ENCODE measurements around the gene SUSD6.

SUSD6 gene

GRCh38 chr14:69675245-69675583 is 63.8 kb downstream of the SUSD6 start:
- no peak for DNase-seq

DNA sequence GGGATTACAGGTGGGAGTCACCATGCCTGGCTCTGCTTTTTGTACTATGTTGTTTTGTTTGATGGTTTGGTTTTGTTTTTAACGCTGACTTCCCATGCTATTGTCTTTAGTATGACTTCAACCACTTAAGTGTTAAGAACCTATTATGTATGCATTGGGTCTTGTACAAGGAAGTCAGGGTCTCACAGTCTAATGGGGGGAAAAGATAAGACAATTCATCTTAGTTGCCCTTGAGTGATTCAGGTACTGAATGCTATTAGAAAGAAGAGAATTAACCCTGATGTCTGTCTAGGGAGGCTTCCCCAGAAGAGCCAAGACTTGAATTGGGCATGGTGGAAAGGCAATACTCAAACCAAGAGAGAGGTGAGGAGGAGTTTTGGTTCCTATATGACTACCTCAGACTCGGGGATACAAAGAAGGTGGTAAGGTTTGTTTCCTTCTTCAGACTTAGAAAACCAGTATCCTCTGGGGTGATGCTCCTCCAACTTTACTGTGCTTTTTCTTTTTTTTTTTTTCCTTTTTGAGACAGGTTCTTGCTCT is 64.6 kb downstream of the SUSD6 start:
- no peak for DNase-seq

DNA sequence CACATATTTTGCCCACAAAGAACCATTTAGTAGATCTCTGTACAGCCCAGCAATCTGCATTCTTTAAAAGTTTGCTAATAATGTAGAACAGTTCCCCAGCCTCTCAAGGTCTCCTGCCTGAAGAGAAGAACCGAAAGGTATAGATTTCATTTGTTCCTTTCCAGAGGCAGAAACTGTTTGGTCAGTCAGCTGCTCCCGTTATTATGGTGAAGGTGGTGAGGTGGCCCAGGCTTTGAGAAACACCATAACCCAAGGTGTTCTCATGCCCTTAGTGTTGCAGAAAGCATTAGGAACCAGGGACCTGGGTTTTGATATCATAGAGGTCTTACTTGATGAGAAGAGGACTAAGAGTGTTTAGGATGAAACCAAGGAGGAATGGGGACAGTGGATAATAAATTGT is 65.3 kb downstream of the SUSD6 start:
- no peak for DNase-seq

- DNase-seq: no peak
These were observed 68.9 kb downstream of the SUSD6 start for GRCh38 chr14:69680297-69680696.

- DNase-seq: no peak
These were observed 70.7 kb downstream of the SUSD6 start for GRCh38 chr14:69682136-69682535.

DNA sequence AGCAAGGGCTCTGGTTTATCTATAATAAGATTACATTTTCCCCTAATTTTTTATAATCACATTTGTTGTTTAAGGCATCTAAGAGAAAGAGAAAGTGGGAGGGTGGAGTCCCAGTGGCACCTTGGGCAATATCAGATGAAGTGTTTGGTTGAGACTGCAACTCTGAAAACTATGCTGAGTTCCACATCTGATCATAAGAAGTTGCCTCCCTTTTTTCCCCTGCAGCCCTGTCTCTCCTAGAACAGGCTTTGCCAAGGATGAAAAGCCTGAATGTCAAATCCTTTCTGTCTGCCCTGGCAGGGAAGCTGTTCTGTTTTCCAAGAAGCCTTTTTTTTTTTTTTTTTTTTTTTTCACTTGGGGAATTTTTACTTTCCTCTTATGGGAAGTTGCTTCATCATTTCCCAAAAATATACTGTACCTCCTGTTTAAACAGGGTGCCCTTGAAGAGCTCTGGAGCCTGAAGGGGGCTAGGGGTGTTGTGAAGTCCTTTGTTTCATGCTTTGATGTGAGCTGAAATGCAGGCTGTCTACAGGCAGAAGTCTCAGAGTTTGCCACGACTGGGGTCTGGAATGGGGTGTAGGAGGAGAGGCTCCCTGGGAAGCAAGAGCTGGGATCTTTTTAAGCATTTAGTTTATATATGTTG is 71.3 kb downstream of the SUSD6 start:
- no peak for DNase-seq

- no peak for DNase-seq
These were observed 72.6 kb downstream of the SUSD6 start for GRCh38 chr14:69683971-69684370.

- no peak for DNase-seq
These were observed 73.2 kb downstream of the SUSD6 start for GRCh38 chr14:69684461-69685217.

- DNase-seq: no peak
These were observed 73.8 kb downstream of the SUSD6 start for GRCh38 chr14:69685218-69685616.

DNA sequence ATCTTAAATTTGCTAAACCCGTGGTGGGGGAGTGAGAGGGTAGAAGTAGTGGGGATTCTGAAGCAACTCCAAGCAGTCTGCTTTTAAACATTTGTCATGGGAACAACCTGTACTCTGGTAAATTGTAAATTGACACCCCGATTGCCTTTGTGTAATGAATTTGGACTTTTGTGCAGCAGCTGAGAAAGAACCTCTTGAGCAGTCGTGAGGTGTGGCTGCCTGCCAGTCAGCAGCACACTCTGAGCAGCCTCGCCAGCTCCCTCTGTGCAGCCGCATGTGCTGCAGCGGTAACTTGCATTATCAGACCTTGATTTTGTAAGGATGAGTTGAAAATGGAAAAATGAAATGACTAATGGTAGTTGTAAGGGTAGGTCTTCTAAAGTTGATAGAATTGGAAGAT is 74.3 kb downstream of the SUSD6 start:
- no peak for DNase-seq

- no peak for DNase-seq
These were observed 76.4 kb downstream of the SUSD6 start for GRCh38 chr14:69687606-69688298.

DNA sequence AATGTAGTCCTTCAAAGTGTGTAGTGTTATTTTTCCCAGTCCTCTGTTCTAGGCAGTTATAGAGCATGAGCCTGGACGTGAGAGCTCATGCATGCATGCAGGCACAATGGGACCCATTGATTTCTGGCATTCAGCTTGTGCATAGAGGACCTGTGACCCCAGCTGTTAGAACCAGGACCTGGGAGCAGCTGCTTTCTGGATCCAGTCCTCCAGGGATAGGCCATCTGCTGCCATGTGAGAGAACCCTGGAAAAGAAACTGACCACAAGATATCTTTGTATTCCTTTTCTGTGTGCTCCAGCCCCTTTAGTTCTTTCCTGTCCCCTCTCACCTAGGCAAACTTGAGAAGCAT is 76.9 kb downstream of the SUSD6 start:
- no peak for DNase-seq

GRCh38 chr14:69690042-69690441 is 78.6 kb downstream of the SUSD6 start:
- DNase-seq: no peak

- no peak for DNase-seq
These were observed 81.2 kb downstream of the SUSD6 start for GRCh38 chr14:69692594-69692993.

- no peak for DNase-seq
These were observed 81.7 kb downstream of the SUSD6 start for GRCh38 chr14:69693145-69693544.

DNA sequence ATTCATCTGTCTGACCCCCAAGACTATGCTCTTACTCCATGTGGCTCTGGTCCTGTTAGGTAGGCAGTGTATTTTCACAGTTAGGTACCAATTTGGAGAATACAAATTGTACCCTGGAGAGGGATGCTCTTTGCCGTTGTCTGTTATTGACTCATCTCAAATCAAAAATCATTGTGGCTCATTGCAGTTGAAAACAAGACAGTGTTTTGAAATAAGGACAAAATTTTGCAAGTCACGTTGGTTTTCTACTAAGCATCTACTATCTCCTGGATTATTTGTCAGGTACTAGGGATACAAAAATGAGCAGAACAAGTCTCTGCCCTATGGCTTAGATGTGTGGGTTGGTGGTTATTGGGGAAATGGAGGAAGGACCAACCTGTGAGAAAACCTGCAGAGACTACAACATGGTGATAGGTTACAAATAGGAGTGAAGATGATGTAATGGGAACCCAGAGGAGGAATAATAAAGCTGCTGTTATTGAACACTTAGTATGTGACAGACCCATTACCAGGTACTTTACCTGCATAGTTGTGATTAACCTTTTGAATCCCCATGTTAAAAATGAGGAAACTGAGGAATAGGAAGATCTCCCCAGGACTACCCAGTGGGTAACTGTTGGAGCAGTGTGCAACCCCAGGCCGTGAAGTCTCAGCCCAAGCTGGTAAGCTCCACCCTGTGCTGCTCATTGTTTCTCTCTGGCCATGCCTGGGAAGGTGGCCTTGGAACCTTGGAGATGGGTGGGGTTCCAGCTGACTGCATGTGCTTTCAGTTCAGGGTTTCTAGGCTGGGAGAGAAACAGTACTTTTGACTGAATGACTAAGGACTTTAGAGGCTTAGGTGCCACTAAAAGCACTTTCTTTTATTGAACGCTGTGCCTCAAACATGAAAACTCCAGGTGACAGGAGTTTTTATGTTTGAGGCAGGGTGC is 82.7 kb downstream of the SUSD6 start:
- DNase-seq: no peak

GRCh38 chr14:69694730-69695281 is 83.4 kb downstream of the SUSD6 start:
- no peak for DNase-seq

DNA sequence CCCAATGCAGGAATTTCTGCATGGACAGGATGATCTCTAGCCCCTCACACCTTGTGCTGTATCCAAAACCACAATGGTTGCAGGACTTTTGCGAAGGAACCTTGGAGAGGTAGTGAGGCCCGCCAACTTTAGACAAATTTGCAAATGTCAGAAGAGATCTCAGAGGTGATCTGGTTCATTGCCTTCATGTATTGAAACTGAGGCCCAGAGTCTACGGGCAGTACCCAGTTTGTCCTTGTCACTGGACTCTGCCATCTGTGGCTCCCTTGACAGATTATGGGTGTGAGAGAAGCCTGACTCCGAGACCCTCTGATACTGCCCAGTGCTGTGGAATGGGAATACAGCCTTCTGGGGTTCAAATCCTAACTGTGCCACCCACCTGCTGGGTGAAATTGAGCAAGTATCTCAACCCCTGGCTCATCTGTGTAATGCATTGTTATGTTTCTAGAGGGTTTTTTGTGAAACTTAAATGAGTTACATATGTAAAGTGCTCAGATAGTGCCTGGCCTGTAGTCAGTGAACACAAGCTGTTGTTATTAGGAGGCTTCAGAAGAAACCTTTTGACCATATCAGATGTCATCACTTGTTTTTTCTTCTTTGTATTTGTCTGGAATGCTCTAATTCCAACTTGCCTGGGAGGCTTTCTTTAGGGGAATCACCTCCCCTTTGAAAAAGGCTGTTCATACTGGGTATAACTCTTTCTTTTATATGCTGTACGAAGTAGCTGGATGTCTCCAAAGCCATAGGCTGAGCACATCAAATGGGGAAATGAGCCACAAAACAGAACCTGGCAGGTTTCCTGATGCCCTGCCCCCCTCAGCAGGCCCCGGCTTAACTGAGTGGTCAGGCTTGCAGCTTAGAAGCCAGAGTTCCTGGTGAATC is 84.2 kb downstream of the SUSD6 start:
- DNase-seq: peak; percentile 38

- DNase-seq: no peak
These were observed 84.8 kb downstream of the SUSD6 start for GRCh38 chr14:69696204-69696527.

- DNase-seq: peak; percentile 53
These were observed 85.5 kb downstream of the SUSD6 start for GRCh38 chr14:69696633-69697557.

DNA sequence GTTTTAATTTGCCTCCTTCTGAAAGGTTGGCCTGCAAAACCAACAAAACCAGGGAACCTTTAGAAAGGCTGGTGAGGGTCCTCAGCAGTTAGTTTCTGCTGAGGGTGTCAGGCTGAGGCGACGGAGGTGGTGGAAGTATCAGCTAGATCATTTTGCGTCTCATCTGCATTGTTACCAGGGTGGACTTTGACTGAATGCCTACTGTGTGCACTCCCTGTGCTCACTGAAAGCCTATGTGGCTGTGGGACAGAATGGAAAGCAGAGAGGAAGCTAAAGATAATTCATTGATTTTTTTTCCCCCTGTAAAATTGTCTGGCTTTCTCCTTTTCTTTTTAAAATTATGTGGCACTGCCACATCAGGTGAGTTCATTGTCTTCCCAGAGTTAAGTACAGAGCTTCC is 87.2 kb downstream of the SUSD6 start:
- no peak for DNase-seq
